GM12878 (cell line): ENCODE results near the gene BMPR2. TPM values are rescaled to one million over a fixed set of nuclear protein-coding genes. Genes with fewer than 3 reads are reported as not detected.

ENCODE experiments used
- ATAC-seq: fragments of 200-7000 bp; cut with Tn5 transposase; 3 replicates; pipeline ENCODE4 v1.9.1; 2020; ENCODE audit warnings: mild to moderate bottlenecking, moderate library complexity
- Bru-seq: library from RNA; stranded (reverse); fragments of 400-500 nt; gene quantifications from one replicate; lab custom pipeline; 2021; lab: Mats Ljungman, UMichigan
- BruChase-seq, 2 experiments: library from RNA; stranded (reverse); fragments of 400-500 nt; gene quantifications; one replicate each; lab custom pipeline; 2021; lab: Mats Ljungman, UMichigan
- BruUV-seq: library from RNA; stranded (reverse); fragments of 400-500 nt; replicated peaks from 2 replicates; lab custom pipeline; 2021; lab: Mats Ljungman, UMichigan
- CTCF ChIA-PET: fragments of 300-600 bp; sonication (Branson Sonifier 250); formaldehyde crosslinking; extraction: SDS; loops from one replicate; lab custom pipeline; 2021; ENCODE audit warnings: inconsistent platforms; lab: Yijun Ruan, JAX
- POLR2A ChIA-PET: fragments of 350-600 bp; formaldehyde crosslinking; extraction: SDS; loops from one replicate; lab custom pipeline; 2021; ENCODE audit warnings: inconsistent platforms; lab: Charles Lee
- RAD21 ChIA-PET: fragments of 300-600 bp; sonication (Branson Sonifier 250); formaldehyde crosslinking; loops from one replicate; lab custom pipeline; 2023; ENCODE audit warnings: antibody characterized with exemption; ENCODE audit not compliant: unreplicated experiment; lab: Charles Lee
- SMC1A ChIA-PET: fragments of 300-600 bp; sonication (Branson Sonifier 250); formaldehyde crosslinking; loops from one replicate; lab custom pipeline; 2023; ENCODE audit not compliant: unreplicated experiment, uncharacterized antibody; lab: Charles Lee
- DNase-seq: peaks from one replicate; pipeline ENCODE4 v3.0.0-alpha.2; 2011; ENCODE audit warnings: low read depth, low spot score
- FAIRE-seq: peaks from 3 replicates; lab custom pipeline; 2011; peaks lifted over from hg19 to GRCh38; lab: Jason Lieb, UNC
- H2AFZ ChIP-seq: 2 replicates; pipeline ENCODE4 v1.6.0; 2011; ENCODE audit warnings: low read depth, low read length, control low read depth; ENCODE audit not compliant: control insufficient read depth
- H3K27ac ChIP-seq: 2 replicates; pipeline ENCODE4 v1.5.1; 2011; ENCODE audit warnings: control low read depth; ENCODE audit not compliant: control insufficient read depth, insufficient read depth
- H3K27me3 ChIP-seq, 2 experiments: replicated peaks in 1 of 2; 2 replicates each; pipeline versions ENCODE4 v1.6.0 to v1.6.1; 2011; ENCODE audit warnings: low read length in 1 of 2; ENCODE audit not compliant: control insufficient read depth in 2 of 2, insufficient read depth in 2 of 2
- H3K36me3 ChIP-seq, 2 experiments: 2 replicates each; pipeline ENCODE4 v1.5.1; 2011; ENCODE audit warnings: low read length in 1 of 2; ENCODE audit not compliant: control insufficient read depth in 2 of 2, insufficient read depth in 2 of 2
- H3K4me1 ChIP-seq: 2 replicates; pipeline ENCODE4 v1.6.1; 2011; ENCODE audit warnings: mild to moderate bottlenecking, low read length, moderate library complexity, mixed read lengths; ENCODE audit not compliant: control insufficient read depth, insufficient read depth
- H3K4me2 ChIP-seq: 2 replicates; pipeline ENCODE4 v1.6.0; 2011; ENCODE audit warnings: control low read depth; ENCODE audit not compliant: control insufficient read depth, insufficient read depth
- H3K4me3 ChIP-seq: fragments of 200-600 bp; sonication (generic); 2 replicates; pipeline ENCODE4 v1.5.1; 2016
- H3K79me2 ChIP-seq: 2 replicates; pipeline ENCODE4 v1.6.0; 2011; ENCODE audit warnings: low read length; ENCODE audit not compliant: control insufficient read depth, insufficient read depth
- H3K9ac ChIP-seq: 2 replicates; pipeline ENCODE4 v1.8.0; 2011; ENCODE audit warnings: low read length, control low read depth, mixed read lengths; ENCODE audit not compliant: control insufficient read depth, insufficient read depth
- H3K9me3 ChIP-seq: replicated peaks from 3 replicates; pipeline ENCODE4 v1.5.1; 2011; ENCODE audit warnings: mild to moderate bottlenecking, low read length; ENCODE audit not compliant: control insufficient read depth, insufficient read depth
- H4K20me1 ChIP-seq: 2 replicates; pipeline ENCODE4 v1.6.0; 2011; ENCODE audit not compliant: control insufficient read depth, insufficient read depth
- EED ChIP-seq: sonication (generic); IDR thresholded peaks from 2 replicates; pipeline ENCODE4 v1.6.1; 2016; ENCODE audit warnings: antibody characterized with exemption, low read depth
- FOS ChIP-seq: IDR thresholded peaks from 3 replicates; pipeline ENCODE4 v1.6.1; 2011; ENCODE audit warnings: borderline replicate concordance; ENCODE audit not compliant: insufficient read length; ENCODE audit errors: extremely low read depth
- LARP7 ChIP-seq: fragments of 450-650 bp; IDR thresholded peaks from 2 replicates; pipeline ENCODE4 v1.6.1; 2017; ENCODE audit warnings: mild to moderate bottlenecking
- NFIC ChIP-seq: IDR thresholded peaks from 2 replicates; pipeline ENCODE4 v1.6.1; 2012; ENCODE audit warnings: low read depth, mild to moderate bottlenecking, inconsistent platforms, low read length, moderate library complexity
- NFYB ChIP-seq: IDR thresholded peaks from 2 replicates; pipeline ENCODE4 v1.6.1; 2011; ENCODE audit warnings: low read depth, mild to moderate bottlenecking, low read length, improper control_type of control experiment, moderate library complexity; ENCODE audit not compliant: insufficient read depth
- NRF1 ChIP-seq: conservative IDR thresholded peaks from 2 replicates; pipeline ENCODE4 v1.6.1; 2011; ENCODE audit warnings: mild to moderate bottlenecking, low read depth, low read length, improper control_type of control experiment
- POLR2A ChIP-seq: IDR thresholded peaks from 2 replicates; pipeline ENCODE4 v1.6.1; 2011; ENCODE audit warnings: low read depth, mild to moderate bottlenecking, low read length
- POLR2AphosphoS2 ChIP-seq: IDR thresholded peaks from 2 replicates; pipeline ENCODE4 v1.6.1; 2011; ENCODE audit warnings: low read depth, mild to moderate bottlenecking, low read length, improper control_type of control experiment, moderate library complexity
- POLR2AphosphoS5 ChIP-seq: IDR thresholded peaks from 2 replicates; pipeline ENCODE4 v1.6.1; 2011; ENCODE audit warnings: mild to moderate bottlenecking, low read length, inconsistent platforms
- SIN3A ChIP-seq: IDR thresholded peaks from 2 replicates; pipeline ENCODE4 v1.6.1; 2012; ENCODE audit warnings: low read depth, low read length, improper control_type of control experiment
- SMAD5 ChIP-seq: IDR thresholded peaks from 2 replicates; pipeline ENCODE4 v1.6.1; 2016; ENCODE audit warnings: antibody characterized with exemption, low read depth
- SMARCA5 ChIP-seq: fragments of 450-650 bp; IDR thresholded peaks from 2 replicates; pipeline ENCODE4 v1.6.1; 2017; ENCODE audit warnings: mild to moderate bottlenecking
- YY1 ChIP-seq: IDR thresholded peaks from 2 replicates; pipeline ENCODE4 v1.6.1; 2011; ENCODE audit warnings: low read depth, mild to moderate bottlenecking, low read length
- WGBS: methylation state at CpG from one replicate; pipeline ENCODE4 v1.1.6; 2016; ENCODE audit warnings: low lambda C conversion rate; ENCODE audit not compliant: insufficient replicate concordance, insufficient coverage; ENCODE audit errors: missing lambda C conversion rate; 5-methylcytosine and 5-hydroxymethylcytosine counted together
- in situ Hi-C: fragments of 300-500 bp; cut with MboI; formaldehyde crosslinking; loops from 9 replicates; pipeline ENCODE4 v1.14.3; 2018; ENCODE audit warnings: mixed read lengths
- intact Hi-C: fragments of 100-400 bp; cut with micrococcal nuclease; formaldehyde crosslinking; loops from one replicate; pipeline ENCODE4 v1.14.2; 2022; ENCODE audit not compliant: unreplicated experiment
- long read RNA-seq, 2 experiments: library from polyadenylated mRNA; unstranded; transcript quantifications; one replicate each; pipeline ENCODE4 v2.0.0, GENCODE V29; 2019 to 2020
- polyA minus RNA-seq, 3 experiments: library from RNA; depleted of rRNA, polyadenylated mRNA; stranded (reverse); fragments of >200 nt; gene quantifications; 2 replicates each; pipeline ENCODE4 v1.2.3, GENCODE V29; 2011
- polyA plus RNA-seq, 11 experiments: library from polyadenylated mRNA; depleted of rRNA in 4 of 11; unstranded in 6 of 11; stranded (reverse) in 5 of 11; fragments of >200 nt; fragmentation: Nextera tagmentation in 4 of 11; fragmentation: Illumina TruSeq in 1 of 11; extraction: Ambion mirVana in 4 of 11; extraction: Trizol in 1 of 11; gene quantifications; 1 replicate in 1 of 11; 2 replicates in 10 of 11; pipeline versions ENCODE4 v1.2.1 to v1.2.3, GENCODE V29; 2011 to 2016; ENCODE audit warnings: inconsistent platforms in 2 of 11, missing spikeins in 2 of 11, low read depth in 1 of 11
- total RNA-seq, 4 experiments: library from RNA; depleted of rRNA in 3 of 4; stranded (reverse); fragments of >200 nt in 3 of 4; fragmentation: Illumina TruSeq in 1 of 4; extraction: Trizol in 1 of 4; gene quantifications; 2 replicates each; pipeline versions ENCODE4 v1.2.1 to v1.2.3, GENCODE V29; 2013 to 2021
- TF ChIP-seq, protein P1 (sequence below): fragments of 450-650 bp; conservative IDR thresholded peaks from 2 replicates; pipeline ENCODE4 v1.6.1; 2017; ENCODE audit warnings: mild to moderate bottlenecking, moderate library complexity
- TF ChIP-seq, protein P2 (sequence below): IDR thresholded peaks from 2 replicates; pipeline ENCODE4 v1.6.1; 2012; ENCODE audit warnings: low read depth, low read length, improper control_type of control experiment

BMPR2 gene
- total RNA-seq (2013; cell fraction: nucleolus; rRNA removed), result 51.2 and 52.0 TPM in 2 replicates
- total RNA-seq (2014; rRNA removed) (6.0 and 7.0 TPM in 2 replicates), total RNA-seq (2014; rRNA removed; fragmentation: Illumina TruSeq; extraction: Trizol) (9.3 and 10.4 TPM in 2 replicates), total RNA-seq (2021) (15.6 and 15.7 TPM in 2 replicates), polyA plus RNA-seq (2011; rRNA removed) (33.0 and 34.5 TPM in 2 replicates), polyA plus RNA-seq (2014; fragmentation: Illumina TruSeq; extraction: Trizol) (14.8 and 19.5 TPM in 2 replicates), polyA plus RNA-seq (2014; fragmentation: Nextera tagmentation; extraction: Ambion mirVana) (1 to 10 TPM; 2.4 to 3.4 TPM), polyA plus RNA-seq (2014; rRNA removed) (5.9 and 6.1 TPM in 2 replicates), polyA plus RNA-seq (2016; fragmentation: Nextera tagmentation; extraction: Ambion mirVana) (1 to 10 TPM; 6.5 to 7.8 TPM), polyA minus RNA-seq (2011; rRNA and poly(A)+ RNA removed) (51.6 and 107 TPM in 2 replicates), Bru-seq, nascent RNA (percentile 75 among the genes with signal in this experiment), BruChase-seq, experiment 1, labeled RNA remaining after a 6-hour chase (percentile 82 among the genes with signal in this experiment), BruChase-seq, experiment 2, labeled RNA remaining after a 2-hour chase (percentile 77 among the genes with signal in this experiment)
- polyA plus RNA-seq (2011; ENCODE audit: low read depth), result 6.6 TPM
- 14.7 and 22.6 TPM in 2 replicates for polyA plus RNA-seq (2011; cell fraction: cytosol; rRNA removed)
- polyA plus RNA-seq (2011; cell fraction: nucleus; rRNA removed), result 9.9 and 11.8 TPM in 2 replicates
- 7.2 and 10.4 TPM in 2 replicates for polyA plus RNA-seq (2012)
- 25.5 and 29.5 TPM in 2 replicates for polyA minus RNA-seq (2011; cell fraction: cytosol; rRNA and poly(A)+ RNA removed)
- 10.2 and 12.0 TPM in 2 replicates for polyA minus RNA-seq (2011; cell fraction: nucleus; rRNA and poly(A)+ RNA removed)
- long read RNA-seq, experiment 1, partial matches to known transcripts, result 1 of 1 reads
- long read RNA-seq, experiment 1, other reads (novel, unspliced or antisense), result 0 of 1 reads
- long read RNA-seq, experiment 2, partial matches to known transcripts, result 5 of 13 reads
- long read RNA-seq, experiment 2, other reads (novel, unspliced or antisense), result 8 of 13 reads

DNA sequence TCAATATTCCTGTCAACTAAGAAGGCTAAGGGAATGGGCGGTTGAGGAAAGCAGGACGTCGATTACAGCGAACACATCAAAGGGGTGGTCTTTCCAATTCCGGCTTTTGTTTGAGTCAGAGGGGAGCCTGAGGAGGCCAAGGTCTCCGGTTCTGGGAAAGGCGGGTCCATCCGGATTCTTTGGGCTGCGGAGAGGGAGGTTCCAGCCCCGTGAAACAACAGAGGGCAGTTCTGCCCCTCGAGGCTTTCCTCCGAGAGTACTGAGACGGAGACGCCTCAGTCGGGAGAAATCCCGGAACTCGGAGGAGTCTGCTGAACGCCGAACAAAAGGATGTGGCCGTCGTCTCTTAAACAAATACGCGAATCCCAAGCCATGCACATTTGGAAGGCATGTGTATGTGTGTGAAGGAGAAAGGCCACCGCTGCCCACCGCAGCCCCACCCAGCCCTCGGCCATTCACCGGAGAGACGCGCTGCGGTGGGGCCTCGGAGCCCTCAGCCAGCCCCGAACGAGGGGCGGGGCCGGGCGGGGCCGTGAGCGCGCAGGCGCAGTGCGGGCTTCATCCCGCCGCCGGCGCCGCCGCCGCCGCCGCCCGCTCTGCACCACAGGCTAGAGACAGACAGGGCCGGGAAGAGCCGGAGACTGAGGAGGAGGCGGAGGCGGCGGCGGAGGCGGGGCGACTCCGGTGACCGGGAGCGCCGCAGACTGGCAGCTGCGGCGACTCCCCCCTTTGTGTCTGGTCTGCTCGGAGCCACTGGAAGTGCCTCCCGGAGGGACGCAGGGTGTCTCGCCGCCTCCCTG, at the start of gene BMPR2:
Gene BMPR2 (plus strand): TSS at position 719 of the 800 bp plus-strand sequence. CDS start 1,148 bp downstream, outside the sequence.
- Histone ChIP-seq H3K27me3 (no peaks in the 10 kb centered on the region), H2AFZ (peak within 1 kb of the TSS; percentile 96), H3K79me2 (peaks cover 48% of the 10 kb centered on the region), H3K9me3 (no peaks in the 10 kb centered on the region), H3K4me2 (peak within 1 kb of the TSS; percentile 96), H3K4me1 (peaks cover 5% of the 10 kb centered on the region; the same call in 1 of the 2 replicates), H3K9ac (peak within 1 kb of the TSS; percentile 88), H3K36me3 (no peaks in the 10 kb centered on the region), H3K27ac (peak within 1 kb of the TSS; percentile 75), H4K20me1 (no peaks in the 10 kb centered on the region), H3K4me3 (peak within 1 kb of the TSS; percentile 76)
- ChIA-PET SMC1A (no interaction called here), POLR2A (no interaction called here), RAD21 (no interaction called here), CTCF (interaction anchor here (1.0 kb wide), 1 partner anchor 12 kb away, joined by 3 read pairs; no protein-coding TSS in a partner anchor)
- peak; percentile 76 for ATAC-seq
- TSS peak; percentile 97 for BruUV-seq
- DNase-seq, result no peak
- under 1% methylated on average over 41 of the region's 70 CpGs for WGBS
- intact Hi-C loops, result loop anchor here (5.0 to 10.0 kb wide), 2 partner anchors 109 to 1511 kb away; partner anchors contain the start of genes CLK1 and NOP58
- FAIRE-seq, result no peak
- in situ Hi-C loops, result no loop called here
- TF ChIP-seq, protein P1, sequence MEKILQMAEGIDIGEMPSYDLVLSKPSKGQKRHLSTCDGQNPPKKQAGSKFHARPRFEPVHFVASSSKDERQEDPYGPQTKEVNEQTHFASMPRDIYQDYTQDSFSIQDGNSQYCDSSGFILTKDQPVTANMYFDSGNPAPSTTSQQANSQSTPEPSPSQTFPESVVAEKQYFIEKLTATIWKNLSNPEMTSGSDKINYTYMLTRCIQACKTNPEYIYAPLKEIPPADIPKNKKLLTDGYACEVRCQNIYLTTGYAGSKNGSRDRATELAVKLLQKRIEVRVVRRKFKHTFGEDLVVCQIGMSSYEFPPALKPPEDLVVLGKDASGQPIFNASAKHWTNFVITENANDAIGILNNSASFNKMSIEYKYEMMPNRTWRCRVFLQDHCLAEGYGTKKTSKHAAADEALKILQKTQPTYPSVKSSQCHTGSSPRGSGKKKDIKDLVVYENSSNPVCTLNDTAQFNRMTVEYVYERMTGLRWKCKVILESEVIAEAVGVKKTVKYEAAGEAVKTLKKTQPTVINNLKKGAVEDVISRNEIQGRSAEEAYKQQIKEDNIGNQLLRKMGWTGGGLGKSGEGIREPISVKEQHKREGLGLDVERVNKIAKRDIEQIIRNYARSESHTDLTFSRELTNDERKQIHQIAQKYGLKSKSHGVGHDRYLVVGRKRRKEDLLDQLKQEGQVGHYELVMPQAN, result peak; percentile 21; the same call in 1 of the 2 replicates
- TF ChIP-seq POLR2AphosphoS5 (peak; percentile 46; the same call in 1 of the 2 replicates), EED (peak; percentile 16; the same call in 1 of the 2 replicates), NFYB (peak; percentile 48; the same call in 1 of the 2 replicates), SMAD5 (peak; percentile 40; the same call in 1 of the 2 replicates), FOS (no peak), YY1 (peak; percentile 84), LARP7 (0 out of 2 replicates have a peak, but pooled peaks have one; percentile 59), NFIC (0 out of 2 replicates have a peak, but pooled peaks have one; percentile 3), SMARCA5 (peak; percentile 63; the same call in 1 of the 2 replicates), SIN3A (no peak), POLR2A (peak; percentile 91), NRF1 (peak; percentile 37), POLR2AphosphoS2 (peak; percentile 47; the same call in 1 of the 2 replicates)
- TF ChIP-seq, protein P2, sequence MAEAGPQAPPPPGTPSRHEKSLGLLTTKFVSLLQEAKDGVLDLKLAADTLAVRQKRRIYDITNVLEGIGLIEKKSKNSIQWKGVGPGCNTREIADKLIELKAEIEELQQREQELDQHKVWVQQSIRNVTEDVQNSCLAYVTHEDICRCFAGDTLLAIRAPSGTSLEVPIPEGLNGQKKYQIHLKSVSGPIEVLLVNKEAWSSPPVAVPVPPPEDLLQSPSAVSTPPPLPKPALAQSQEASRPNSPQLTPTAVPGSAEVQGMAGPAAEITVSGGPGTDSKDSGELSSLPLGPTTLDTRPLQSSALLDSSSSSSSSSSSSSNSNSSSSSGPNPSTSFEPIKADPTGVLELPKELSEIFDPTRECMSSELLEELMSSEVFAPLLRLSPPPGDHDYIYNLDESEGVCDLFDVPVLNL, result no peak
